ENCODE measurements around the gene ITGAD. TPM values are rescaled to one million over a fixed set of nuclear protein-coding genes. Genes with fewer than 3 reads are reported as not detected.

Gene ITGAD
- total RNA-seq, 1 donor from 2014 or later, result not detected

- H3K27me3 Mint-ChIP-seq (ENCODE audit: low read depth), result peaks cover 3% of the 10 kb centered on the region
- TF ChIP-seq CTCF (IDR thresholded peaks at IDR 0.05), result no peak
- peaks cover 8% of the 10 kb centered on the region for H3K9me3 Mint-ChIP-seq (ENCODE audit: low read depth)
- H3K4me1 Mint-ChIP-seq (ENCODE audit: low read depth), result no peaks in the 10 kb centered on the region
- H3K4me3 Mint-ChIP-seq (ENCODE audit: unreplicated experiment), result no peak overlapping the region
- H3K27ac Mint-ChIP-seq (ENCODE audit: unreplicated experiment), result no peak overlapping the region
- DNase-seq (ENCODE audit: low spot score), result no peak
- H3K36me3 Mint-ChIP-seq (ENCODE audit: low read depth), result no peaks in the 10 kb centered on the region
Observed at GRCh38 chr16:31395647-31396046, 2.5 kb downstream of the ITGAD start.

- H3K36me3 Mint-ChIP-seq (ENCODE audit: low read depth), result no peaks in the 10 kb centered on the region
- no peaks in the 10 kb centered on the region for H3K4me1 Mint-ChIP-seq (ENCODE audit: low read depth)
- TF ChIP-seq CTCF (IDR thresholded peaks at IDR 0.05), result no peak
- H3K4me3 Mint-ChIP-seq (ENCODE audit: unreplicated experiment), result no peak overlapping the region
- H3K9me3 Mint-ChIP-seq (ENCODE audit: low read depth), result peaks cover 8% of the 10 kb centered on the region
- no peak overlapping the region for H3K27ac Mint-ChIP-seq (ENCODE audit: unreplicated experiment)
- no peak for DNase-seq (ENCODE audit: low spot score)
- H3K27me3 Mint-ChIP-seq (ENCODE audit: low read depth), result peaks cover 3% of the 10 kb centered on the region
Observed at GRCh38 chr16:31397096-31397660, 4.0 kb downstream of the ITGAD start.

GRCh38 chr16:31397701-31398100 lies 4.6 kb downstream of the ITGAD start:
- Mint-ChIP-seq H3K27me3 (ENCODE audit: low read depth) (peaks cover 3% of the 10 kb centered on the region), H3K4me3 (ENCODE audit: unreplicated experiment) (no peak overlapping the region), H3K36me3 (ENCODE audit: low read depth) (no peaks in the 10 kb centered on the region), H3K9me3 (ENCODE audit: low read depth) (peaks cover 8% of the 10 kb centered on the region), H3K27ac (ENCODE audit: unreplicated experiment) (no peak overlapping the region), H3K4me1 (ENCODE audit: low read depth) (no peaks in the 10 kb centered on the region)
- DNase-seq (ENCODE audit: low spot score), result no peak
- no peak for TF ChIP-seq CTCF (IDR thresholded peaks at IDR 0.05)

GRCh38 chr16:31400191-31400590 lies 7.1 kb downstream of the ITGAD start:
- H3K27me3 Mint-ChIP-seq (ENCODE audit: low read depth), result no peaks in the 10 kb centered on the region
- no peaks in the 10 kb centered on the region for H3K4me1 Mint-ChIP-seq (ENCODE audit: low read depth)
- H3K9me3 Mint-ChIP-seq (ENCODE audit: low read depth), result peaks cover 8% of the 10 kb centered on the region
- no peaks in the 10 kb centered on the region for H3K36me3 Mint-ChIP-seq (ENCODE audit: low read depth)
- DNase-seq (ENCODE audit: low spot score), result no peak
- H3K27ac Mint-ChIP-seq (ENCODE audit: unreplicated experiment), result no peak overlapping the region
- no peak for TF ChIP-seq CTCF (IDR thresholded peaks at IDR 0.05)
- H3K4me3 Mint-ChIP-seq (ENCODE audit: unreplicated experiment), result no peak overlapping the region

GRCh38 chr16:31401436-31401835 lies 8.3 kb downstream of the ITGAD start:
- TF ChIP-seq CTCF (IDR thresholded peaks at IDR 0.05), result no peak
- no peaks in the 10 kb centered on the region for H3K4me1 Mint-ChIP-seq (ENCODE audit: low read depth)
- H3K36me3 Mint-ChIP-seq (ENCODE audit: low read depth), result no peaks in the 10 kb centered on the region
- H3K9me3 Mint-ChIP-seq (ENCODE audit: low read depth), result peaks cover 8% of the 10 kb centered on the region
- DNase-seq (ENCODE audit: low spot score), result no peak
- H3K4me3 Mint-ChIP-seq (ENCODE audit: unreplicated experiment), result no peak overlapping the region
- H3K27ac Mint-ChIP-seq (ENCODE audit: unreplicated experiment), result no peak overlapping the region
- H3K27me3 Mint-ChIP-seq (ENCODE audit: low read depth), result no peaks in the 10 kb centered on the region
